DMS79 treated with DMSO at 0.1 percent for 48 hours (cell line): ENCODE results near the gene GP5.

Experiments
- DNase-seq: peaks from one replicate; lab custom pipeline; 2025; lab: John Stamatoyannopoulos, UW

GP5 gene

GRCh38 chr3:194348354-194348753 is 50.7 kb downstream of the GP5 start:
- DNase-seq: no peak

DNA sequence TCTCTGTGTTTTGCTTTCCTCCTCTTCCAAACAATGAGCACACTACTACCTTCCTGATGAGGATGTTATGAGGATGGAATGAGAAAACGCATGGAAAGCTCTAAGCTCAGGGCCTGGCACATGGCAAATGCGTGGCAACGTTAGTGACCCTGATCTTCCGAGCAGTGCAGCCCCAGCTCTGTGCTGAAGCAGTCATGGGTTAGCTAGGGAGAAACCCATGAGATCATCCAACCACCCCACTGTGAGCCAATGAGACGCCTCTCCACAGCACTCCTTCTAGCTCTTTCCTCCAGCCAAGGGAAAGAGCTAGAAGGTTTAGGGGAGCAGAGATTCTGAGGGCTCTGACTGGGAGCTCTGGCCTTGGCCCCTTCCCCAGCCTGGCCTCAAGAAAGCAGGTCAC is 52.4 kb downstream of the GP5 start:
- DNase-seq: no peak

- no peak for DNase-seq
Observed at GRCh38 chr3:194346035-194346434, 53.0 kb downstream of the GP5 start.
